Measurements from ENCODE around the gene SERPINA3.
"Not testable (repeated sequence)": the region's sequence is repeated elsewhere in the genome, so short reads cannot be mapped to it uniquely, and the experiment has no call there.

The SERPINA3 gene

DNA sequence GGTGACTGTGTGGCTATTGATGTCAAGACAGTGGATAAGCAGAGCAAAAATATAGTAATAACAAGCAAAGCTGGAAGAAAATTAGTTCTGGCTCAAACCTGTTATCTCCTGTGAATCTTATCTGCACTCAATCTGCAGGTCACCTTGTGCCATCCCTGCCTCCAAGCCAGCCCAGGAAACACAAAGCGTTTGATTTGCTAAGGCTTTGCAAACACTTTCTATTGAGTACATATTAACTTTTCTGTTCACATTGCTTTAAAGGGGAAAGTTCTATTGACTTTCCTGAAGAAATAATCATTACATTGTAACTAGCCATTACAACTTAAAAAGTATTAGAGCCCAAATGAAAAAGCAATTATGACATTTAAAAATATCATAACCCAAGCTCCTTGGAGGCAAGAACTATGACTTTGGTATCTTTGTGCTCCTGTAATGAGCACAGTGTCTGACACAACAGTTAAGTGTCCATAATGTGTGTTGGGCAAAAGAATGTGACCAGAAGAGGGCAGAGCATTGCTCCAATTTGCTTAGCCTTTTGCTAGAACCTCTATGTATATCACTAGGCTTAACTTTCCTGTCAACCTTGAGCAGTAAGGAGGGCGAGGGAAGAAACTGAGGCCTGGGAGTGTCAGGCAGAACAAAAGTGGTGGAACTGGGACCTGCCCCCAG lies 24.7 kb downstream of the SERPINA3 start:
- DNase-seq, result no peak

DNA sequence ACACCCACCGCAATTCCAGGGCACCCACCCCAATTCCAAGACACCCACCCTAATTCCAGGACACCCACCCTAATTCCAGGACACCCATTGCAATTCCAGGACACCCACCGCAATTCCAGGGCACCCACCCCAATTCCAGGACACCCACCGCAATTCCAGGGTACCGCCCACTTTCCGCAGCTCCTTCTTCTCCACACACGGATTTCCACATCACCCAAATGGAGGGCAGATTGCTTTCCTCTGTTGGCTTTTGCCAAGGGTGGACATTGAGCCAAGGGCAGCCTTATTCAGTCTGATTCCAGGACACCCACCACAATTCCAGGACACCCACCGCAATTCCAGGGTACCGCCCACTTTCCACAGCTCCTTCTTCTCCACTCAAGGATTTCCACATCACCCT lies 25.6 kb downstream of the SERPINA3 start:
- not testable (repeated sequence) for DNase-seq

DNA sequence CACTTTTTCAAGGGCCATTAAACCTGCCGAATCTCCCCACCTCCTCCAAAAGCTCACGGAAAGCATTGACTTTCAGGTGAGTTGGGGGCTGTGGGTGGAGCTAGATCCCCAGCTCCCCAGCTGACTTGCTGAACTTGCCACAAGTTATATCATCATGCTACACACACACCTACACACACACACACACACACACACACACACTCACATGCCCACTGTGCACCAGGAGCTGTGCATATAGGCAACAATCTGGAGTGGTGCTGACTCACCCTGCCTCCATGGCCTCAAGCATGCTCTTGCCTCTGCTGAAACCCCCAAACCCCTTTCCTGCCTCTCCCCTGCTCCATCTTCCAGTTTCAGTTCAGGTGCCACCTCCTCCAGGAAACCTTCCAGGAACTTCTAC lies 26.1 kb downstream of the SERPINA3 start:
- DNase-seq, result no peak

DNA sequence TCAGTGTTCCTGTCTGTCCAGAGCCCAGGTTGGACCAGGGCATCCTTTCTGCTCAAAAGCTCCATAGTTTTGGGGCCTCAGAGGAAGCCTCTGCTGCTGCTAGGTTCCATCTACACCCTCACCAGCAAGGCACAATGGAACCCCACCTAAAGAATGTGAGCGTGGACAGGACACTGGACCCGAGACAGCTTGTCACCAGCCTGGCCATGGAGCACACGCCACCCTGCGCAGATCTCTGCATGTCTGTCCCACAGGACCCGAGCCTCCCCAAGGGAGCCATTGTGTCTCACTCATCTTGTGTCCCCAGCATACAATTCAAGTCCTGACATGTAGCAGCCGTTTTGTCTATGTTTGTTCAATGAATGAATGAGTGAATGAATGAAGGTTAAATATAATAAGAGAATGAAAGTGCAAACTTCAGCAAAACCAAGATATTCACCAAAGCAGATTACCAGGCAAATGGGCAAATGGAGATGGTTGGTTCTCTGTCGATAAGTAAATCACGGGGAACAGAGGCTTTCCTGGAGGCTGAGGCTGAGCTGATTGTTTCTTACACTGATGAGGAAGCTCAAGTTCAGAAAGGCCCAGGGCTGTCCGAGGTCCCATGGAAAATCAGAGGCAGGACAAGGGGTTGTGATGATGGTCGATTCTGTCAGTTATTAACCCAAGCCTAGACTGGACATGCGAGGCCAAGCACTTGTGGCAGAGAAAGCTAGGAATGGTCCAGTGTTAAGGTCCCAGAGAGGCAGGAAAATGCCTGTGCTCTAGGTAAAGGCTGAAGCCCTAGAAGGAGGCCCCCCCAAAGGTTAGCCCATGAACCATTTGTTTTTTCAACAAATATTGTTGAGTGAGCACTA lies 27.0 kb downstream of the SERPINA3 start:
- DNase-seq, result no peak

DNA sequence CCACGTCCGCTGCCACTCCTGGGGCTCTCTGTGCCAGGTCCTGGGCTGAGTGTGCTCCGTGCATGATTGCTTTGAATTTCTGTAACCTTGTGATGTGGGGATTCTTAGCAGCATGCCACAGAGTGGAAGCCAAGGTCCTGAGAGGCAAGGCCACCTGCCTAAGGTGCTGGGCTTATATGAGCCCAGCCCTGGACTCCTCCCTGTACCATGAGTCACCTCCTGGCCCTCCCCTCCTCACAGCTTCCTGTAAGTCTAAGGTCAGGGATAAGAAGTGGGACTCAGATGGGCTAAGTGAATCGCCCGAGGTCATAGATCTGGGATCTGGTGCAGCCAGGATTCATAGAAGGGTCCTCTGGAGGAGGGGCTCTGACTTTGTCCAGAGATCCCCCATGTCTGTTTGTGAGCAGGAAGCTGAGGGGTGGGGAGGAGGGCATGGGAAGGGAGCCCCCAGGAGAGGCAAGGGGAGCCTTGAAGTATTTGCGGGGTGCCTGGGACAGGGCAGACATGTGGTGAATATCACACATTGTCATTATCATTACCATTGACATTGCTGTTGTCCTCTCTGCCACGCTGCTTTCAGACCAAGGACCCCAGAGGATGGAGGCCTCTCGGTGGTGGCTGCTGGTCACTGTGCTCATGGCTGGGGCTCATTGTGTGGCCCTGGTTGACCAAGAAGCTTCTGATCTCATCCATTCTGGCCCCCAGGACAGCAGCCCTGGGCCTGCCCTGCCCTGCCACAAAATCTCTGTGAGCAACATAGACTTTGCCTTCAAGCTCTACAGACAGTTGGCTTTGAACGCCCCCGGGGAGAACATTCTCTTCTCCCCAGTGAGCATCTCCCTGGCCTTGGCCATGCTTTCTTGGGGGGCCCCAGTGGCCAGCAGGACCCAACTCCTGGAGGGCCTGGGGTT lies 28.8 kb downstream of the SERPINA3 start:
- DNase-seq, result no peak

DNA sequence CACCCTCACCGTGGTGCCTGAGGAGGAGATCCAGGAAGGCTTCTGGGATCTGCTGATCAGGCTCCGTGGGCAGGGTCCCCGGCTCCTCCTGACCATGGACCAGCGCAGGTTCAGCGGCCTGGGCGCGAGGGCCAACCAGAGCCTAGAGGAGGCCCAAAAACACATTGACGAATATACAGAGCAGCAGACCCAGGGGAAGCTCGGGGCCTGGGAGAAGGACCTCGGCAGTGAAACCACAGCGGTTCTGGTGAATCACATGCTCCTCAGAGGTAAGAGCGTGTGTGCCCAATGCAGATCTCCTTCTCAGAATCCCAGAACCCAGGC lies 29.4 kb downstream of the SERPINA3 start:
- DNase-seq, result no peak

DNA sequence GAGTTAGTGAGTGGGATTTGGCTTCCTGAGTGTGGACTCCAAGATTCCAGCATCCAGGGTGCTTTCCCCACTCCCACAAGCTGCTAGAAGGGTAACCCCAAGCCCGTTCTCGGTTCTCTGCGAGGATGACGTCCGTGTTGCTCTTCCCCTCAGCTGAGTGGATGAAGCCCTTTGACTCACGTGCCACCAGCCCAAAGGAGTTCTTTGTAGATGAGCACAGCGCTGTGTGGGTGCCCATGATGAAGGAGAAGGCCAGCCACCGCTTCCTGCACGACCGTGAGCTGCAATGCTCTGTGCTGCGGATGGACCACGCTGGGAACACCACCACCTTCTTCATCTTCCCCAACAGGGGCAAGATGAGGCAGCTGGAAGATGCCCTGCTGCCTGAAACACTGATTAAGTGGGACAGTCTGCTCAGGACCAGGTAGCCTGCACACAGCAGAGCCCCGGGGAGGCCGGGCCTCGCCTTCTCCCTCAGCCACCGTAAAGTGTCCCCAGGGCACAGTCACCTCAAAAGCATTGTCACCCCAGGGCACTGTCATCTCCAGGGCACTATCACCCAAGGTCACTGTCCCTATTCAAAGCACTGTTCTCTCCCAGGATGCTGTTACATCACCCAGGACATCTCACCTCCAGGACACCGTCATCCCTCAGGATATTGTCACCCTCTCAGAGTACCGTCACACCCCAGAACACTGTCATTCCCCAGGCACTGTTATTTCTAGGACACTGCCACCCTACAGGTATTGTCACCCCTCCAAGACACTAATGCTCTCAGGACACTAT lies 31.3 kb downstream of the SERPINA3 start:
- no peak for DNase-seq

DNA sequence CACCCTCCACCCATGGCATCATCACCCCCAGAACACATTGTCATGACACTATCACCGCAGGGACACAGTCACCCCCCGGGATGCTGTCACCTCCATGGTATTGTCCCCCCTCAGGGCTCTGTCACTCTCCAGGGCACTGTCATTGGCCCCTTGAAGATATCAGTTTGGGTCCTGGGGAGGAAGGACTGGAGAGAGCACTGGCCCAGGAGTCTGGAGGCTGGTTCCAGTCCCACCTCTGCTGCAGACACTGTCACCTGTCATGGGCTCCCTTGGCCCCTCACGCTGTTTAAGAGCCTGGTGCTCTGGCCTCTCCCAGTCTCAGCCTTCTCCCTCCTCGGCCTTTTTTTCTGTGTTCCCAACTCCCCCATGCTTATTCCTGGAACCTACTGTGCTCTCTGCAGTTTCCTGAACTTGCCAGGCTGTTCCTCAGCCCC lies 31.9 kb downstream of the SERPINA3 start:
- no peak for DNase-seq

DNA sequence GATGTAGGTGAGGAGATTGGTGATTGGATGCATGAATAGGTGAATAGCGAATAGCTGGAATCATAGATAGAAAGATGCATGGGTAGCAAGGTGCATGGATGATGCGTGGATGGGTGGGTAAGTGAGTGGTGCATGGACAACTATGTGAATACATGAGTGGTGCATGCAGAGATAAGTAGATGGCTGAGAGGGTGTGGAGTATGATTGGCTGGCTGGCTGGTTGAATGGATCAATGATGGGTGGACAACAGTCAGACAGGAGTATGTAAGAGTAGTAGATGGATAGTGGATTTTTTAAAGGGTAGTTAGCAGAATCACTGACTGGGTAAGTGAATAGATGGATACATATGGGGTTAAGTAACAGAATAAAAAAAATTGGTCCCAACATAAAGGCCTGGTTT lies 33.9 kb downstream of the SERPINA3 start:
- DNase-seq, result no peak

DNA sequence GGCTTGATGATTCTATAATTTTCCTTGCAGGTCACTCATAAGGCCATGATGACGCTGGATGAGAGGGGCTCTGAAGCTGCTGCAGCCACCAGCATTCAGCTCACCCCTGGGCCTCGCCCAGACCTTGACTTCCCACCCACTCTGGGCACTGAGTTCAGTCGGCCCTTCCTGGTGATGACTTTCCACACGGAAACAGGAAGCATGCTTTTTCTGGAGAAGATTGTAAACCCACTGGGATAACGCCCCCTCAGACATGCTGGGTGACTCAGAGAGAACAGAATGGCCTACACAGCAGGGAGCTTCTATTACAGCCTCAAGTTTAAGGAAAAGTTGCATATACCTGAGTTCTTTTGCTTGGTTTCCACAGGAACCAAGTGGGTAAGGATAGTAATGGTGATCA lies 34.3 kb downstream of the SERPINA3 start:
- no peak for DNase-seq

DNA sequence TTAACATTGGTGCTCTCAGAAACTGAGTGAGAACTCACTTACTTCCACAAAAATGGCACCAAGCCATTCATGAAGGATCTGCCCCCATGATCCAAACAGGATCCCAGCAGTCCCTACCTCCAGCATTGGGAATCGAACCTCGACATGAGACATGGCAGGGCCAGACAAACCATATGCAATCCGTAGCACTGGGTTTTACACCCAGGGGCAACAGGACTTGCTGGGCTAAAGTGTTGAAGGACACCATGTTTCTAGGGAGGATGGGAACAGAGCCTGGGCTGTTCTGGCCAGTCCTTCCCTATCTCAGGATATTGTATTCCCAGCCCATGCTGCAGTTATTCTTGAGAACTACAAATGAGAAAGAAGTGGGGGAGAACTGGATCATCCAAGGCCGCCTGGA lies 36.6 kb downstream of the SERPINA3 start:
- no peak for DNase-seq

DNA sequence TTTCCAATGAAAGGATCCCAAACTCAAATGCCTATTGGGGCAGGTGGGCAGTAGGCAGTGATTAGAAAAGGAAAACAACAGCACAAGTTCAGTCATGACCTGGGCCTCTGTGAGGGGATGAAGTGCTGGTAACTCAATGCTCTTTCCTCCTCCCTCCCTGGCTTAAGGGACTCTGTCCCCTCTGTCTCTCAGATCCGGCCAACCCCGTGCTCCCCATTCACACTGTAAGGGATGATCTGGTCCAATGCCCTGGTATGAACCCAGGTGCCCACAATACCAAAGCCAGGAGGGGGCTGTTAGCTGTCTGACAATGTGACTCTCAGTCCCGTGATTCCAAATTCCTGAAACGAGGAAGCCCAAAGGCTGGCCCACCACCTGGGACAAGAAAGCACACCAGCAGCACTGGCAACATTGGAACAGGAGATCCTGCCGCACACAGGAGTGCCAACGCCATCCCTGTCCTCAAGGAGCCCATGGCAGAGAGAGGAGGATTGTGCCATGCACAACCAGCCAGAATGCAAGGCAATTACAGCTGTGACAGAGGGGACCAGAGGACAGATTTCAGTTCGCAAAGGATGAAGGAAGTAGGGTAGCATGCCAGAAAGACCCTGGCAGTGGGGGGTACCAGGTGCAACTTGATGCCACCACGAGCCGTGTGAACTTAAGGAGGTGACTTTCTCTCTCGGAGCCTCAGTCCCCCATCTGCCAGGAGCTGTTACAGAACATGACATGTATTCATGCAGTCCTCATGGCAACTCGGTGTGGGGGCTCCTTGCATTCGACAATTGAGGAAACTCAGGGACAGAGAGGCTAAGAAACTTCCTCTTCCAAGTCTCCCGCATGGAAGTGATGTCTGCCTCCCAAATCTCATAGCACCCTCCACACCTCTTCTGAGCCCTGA lies 37.6 kb downstream of the SERPINA3 start:
- no peak for DNase-seq

DNA sequence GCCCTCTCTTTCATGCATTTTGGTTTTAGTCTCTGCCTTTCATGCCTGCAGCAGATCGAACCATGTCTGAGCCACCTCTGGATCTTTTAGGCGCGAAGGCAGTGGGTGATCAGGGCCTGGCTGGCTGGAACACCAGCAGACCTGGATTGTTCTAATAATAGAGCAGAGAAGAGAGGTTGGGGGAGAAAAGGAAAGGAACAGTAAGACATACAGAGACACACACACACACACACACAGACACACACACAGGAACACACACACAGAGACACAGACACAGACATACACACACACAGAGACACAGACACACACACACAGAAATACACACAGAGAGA lies 38.2 kb downstream of the SERPINA3 start:
- DNase-seq, result no peak

DNA sequence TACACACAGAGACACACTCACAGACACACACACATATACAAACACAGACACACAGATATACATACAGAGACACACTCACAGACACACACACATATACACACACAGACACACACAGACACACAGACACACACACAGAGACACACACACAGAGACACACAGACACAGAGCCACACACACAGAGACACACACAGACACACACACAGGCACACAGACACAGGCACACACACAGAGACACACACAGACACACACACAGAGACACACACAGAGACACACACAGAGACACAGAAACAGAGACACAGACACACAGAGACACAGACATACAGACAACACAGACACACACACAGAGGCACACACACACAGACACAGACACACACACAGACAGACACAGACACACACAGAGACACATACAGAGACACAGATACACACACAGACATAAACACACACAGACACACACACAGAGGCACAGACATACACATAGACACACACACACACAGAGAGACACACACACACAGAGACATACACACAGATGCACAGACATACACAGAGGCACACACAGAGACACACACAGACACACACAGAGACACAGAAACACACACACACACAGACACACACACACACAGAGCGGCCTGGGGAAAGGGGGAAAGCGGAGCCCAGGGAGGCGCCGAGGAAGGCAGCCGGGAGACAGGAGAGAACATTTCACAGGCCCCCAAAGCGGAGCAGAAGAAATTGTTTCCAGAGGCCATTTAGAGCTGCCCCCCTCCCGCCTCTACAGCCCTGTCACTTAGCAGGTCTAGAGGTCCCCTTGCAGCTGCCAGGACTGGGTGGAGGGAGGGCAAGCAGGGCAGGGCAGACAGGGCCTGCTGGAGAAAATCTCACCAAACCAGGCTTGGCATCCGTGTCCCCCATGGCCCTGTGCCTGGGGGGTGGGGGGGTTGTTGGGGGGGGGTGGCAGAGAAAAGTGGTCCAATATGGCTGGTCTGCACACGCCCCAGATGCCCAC lies 38.9 kb downstream of the SERPINA3 start:
- no peak for DNase-seq

DNA sequence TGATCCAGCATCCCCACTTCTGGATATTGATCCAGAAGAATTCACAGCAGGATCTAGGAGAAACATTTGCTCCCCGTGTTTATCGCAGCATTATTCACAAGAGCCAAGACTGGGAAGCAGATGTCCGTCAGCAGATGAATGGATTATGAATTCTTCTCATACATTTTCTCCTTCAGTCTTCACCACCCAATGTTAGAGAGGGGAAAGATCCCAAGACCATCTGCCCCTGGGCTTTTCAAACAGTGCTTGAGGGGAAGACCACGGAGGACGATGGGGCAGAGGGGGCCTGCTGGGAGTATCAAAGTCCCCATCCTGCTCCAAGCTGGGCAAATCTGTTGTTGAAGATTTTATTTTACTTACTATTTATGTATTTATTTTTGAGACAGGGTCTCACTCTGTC lies 41.1 kb downstream of the SERPINA3 start:
- DNase-seq, result no peak

DNA sequence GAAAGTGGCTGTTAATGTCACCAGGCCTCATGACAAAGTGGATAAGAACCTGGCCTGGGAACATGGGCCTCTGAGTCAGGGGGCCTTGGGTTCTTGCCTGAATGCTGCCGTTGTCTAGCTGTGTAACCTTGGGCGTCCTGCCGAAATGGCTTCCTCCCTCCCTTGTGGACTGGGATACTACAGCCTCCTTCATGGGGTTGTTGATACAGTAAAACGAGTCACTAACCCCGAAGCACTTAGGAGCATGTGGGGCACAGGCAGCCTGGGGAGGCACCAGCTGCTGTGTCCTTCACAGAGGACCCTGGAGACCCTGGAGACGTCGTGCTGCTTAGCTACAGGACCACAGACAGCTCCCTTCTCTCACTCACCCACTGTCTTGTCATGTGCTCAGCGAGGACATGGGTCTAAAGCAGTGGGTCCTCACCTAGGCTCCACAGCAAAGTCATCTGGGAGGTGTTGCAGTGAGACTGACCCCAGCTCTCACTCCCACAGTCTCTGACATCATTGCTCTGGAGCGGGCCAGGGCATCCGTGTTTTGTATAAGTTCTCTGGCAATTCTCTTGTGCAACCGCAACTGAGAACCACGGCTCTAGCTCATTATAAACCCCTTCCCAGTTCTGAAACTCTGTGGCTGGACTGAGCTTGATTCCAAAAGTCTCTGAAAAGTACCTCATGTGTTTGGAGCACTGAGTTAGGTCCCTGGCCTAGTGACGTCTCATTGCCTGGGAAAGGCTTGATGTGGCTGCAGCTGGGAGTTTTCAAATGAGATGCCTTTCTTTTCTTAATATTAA lies 42.1 kb downstream of the SERPINA3 start:
- no peak for DNase-seq

DNA sequence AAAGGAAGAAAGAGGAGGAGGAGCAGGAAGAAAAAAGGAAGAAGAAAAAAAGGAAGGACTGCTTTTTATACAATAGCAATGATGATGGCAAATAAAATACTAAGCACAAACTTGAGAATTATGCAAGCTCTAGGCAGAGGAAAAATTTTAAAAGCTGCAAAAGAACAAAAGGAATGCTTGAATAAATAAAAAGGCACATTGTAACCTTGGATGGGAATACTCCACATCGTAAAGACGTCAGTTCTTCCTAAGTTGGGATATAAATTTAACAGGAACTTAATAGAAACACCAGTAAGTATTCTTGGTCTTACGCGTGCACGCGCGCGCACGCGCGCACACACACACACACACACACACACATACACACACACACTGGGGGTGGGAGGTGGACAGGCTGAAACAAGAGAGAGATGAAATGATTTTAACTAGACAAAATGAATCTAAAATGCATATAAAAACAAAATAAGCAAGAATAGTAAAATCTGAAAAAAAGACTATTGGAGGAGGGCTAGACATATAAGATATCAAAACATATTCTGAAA lies 43.0 kb downstream of the SERPINA3 start:
- DNase-seq, result no peak

DNA sequence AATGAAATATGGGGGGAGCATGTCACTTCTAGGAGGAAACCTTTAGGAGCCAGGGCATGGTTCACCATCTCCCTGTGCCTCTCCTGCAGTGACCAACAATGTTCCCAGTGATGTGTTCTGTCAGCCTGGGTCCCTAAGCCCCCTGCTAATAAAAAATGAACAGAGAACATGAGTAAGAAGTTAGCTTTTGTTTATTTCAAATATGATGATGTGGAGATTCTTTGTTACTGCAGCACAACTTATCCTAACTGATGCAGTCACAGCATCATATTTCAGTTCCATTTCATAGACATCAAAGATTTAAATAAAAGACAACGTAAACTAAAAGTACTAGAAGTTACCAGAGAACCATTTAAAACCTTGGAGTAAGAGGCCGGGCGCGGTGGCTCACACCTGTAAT lies 43.9 kb downstream of the SERPINA3 start:
- no peak for DNase-seq

DNA sequence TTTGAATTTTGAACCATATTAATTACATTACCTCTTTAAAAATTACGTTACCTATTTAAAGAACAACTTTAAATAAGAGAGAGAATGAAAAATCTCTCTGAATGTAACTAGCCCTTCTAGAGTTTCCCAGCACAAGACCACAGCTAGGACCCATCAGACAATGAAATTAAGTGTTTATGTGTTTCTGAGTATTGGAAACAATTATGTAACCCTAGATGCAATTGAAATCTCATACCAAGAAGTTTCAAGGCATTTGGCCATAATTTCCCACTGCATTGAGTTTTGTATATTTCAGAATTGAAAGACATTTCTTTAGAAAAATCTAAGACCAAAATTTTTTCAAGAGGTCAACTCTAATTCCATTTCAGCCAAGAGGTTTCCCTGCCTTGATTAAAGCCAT lies 47.1 kb downstream of the SERPINA3 start:
- no peak for DNase-seq
